SK-N-SH (cell line): ENCODE measurements around the gene SLC35F5. TPM values are rescaled to one million over a fixed set of nuclear protein-coding genes. Genes with fewer than 3 reads are reported as not detected.

Source experiments
- CTCF ChIA-PET: fragments of 300-600, 350-600 bp; formaldehyde crosslinking; extraction: SDS; loops from one replicate; lab custom pipeline; 2021; lab: Yijun Ruan, JAX
- POLR2A ChIA-PET: fragments of 350-600 bp; sonication (Branson Sonifier 250); formaldehyde crosslinking; extraction: SDS; loops from one replicate; lab custom pipeline; 2020; ENCODE audit warnings: antibody characterized with exemption, inconsistent platforms; lab: Yijun Ruan, JAX
- DNase-seq: peaks from one replicate; pipeline ENCODE4 v3.0.0; 2012
- H2AFZ ChIP-seq: fragments of 200-600 bp; sonication (generic); 2 replicates; pipeline ENCODE4 v1.8.1; 2016; ENCODE audit warnings: antibody characterized with exemption, mild to moderate bottlenecking, low read depth
- H3F3A ChIP-seq: fragments of 200-600 bp; sonication (generic); replicated peaks from 2 replicates; pipeline ENCODE3; 2016; ENCODE audit warnings: antibody characterized with exemption, mild to moderate bottlenecking; ENCODE audit not compliant: insufficient read depth
- H3K27ac ChIP-seq, 2 experiments: fragments of 200-500 bp in 1 of 2; fragments of 200-600 bp in 1 of 2; sonication (Bioruptor generic) in 1 of 2; sonication (generic), shearing (Covaris generic) in 1 of 2; 2 replicates each; pipeline versions ENCODE4 v1.5.1 to v1.6.1; 2014 to 2016; ENCODE audit warnings: low read depth in 2 of 2, inconsistent platforms in 1 of 2, low read length in 1 of 2, mild to moderate bottlenecking in 1 of 2, mixed read lengths in 1 of 2
- H3K27me3 ChIP-seq: fragments of 200-600 bp; sonication (generic), shearing (Covaris generic); 2 replicates; pipeline ENCODE4 v1.6.1; 2016; ENCODE audit warnings: mixed run types; ENCODE audit not compliant: insufficient read depth
- H3K36me3 ChIP-seq, 2 experiments: fragments of 200-500 bp in 1 of 2; fragments of 200-600 bp in 1 of 2; sonication (Bioruptor generic) in 1 of 2; sonication (generic) in 1 of 2; replicated peaks in 1 of 2; 2 replicates each; pipeline versions ENCODE3 to v1.5.1; 2014 to 2016; ENCODE audit warnings: low read length in 1 of 2, mild to moderate bottlenecking in 1 of 2; ENCODE audit not compliant: insufficient read depth in 2 of 2, control insufficient read depth in 1 of 2
- H3K4me1 ChIP-seq, 2 experiments: fragments of 200-500 bp in 1 of 2; fragments of 200-600 bp in 1 of 2; sonication (Bioruptor generic) in 1 of 2; sonication (generic), shearing (Covaris generic) in 1 of 2; 2 replicates each; pipeline versions ENCODE4 v1.5.1 to v1.6.1; 2014 to 2016; ENCODE audit warnings: low read depth in 1 of 2, low read length in 1 of 2, mixed run types in 1 of 2; ENCODE audit not compliant: insufficient read depth in 2 of 2, control insufficient read depth in 1 of 2
- H3K4me2 ChIP-seq: fragments of 200-600 bp; sonication (generic), shearing (Covaris generic); 2 replicates; pipeline ENCODE4 v1.6.1; 2017; ENCODE audit warnings: mixed run types
- H3K4me3 ChIP-seq, 2 experiments: fragments of 200-500 bp in 1 of 2; fragments of 200-600 bp in 1 of 2; sonication (Bioruptor generic) in 1 of 2; sonication (generic), shearing (Covaris generic) in 1 of 2; 2 replicates each; pipeline versions ENCODE4 v1.5.1 to v1.8.1; 2014 to 2016; ENCODE audit warnings: low read depth in 2 of 2, inconsistent platforms in 1 of 2, low read length in 1 of 2, mild to moderate bottlenecking in 1 of 2, mixed read lengths in 1 of 2, moderate library complexity in 1 of 2
- H3K79me2 ChIP-seq: fragments of 200-600 bp; sonication (generic); 2 replicates; pipeline ENCODE4 v1.8.1; 2017; ENCODE audit warnings: mild to moderate bottlenecking; ENCODE audit not compliant: insufficient read depth
- H3K9ac ChIP-seq: fragments of 200-600 bp; sonication (generic); 2 replicates; pipeline ENCODE4 v1.6.1; 2017; ENCODE audit warnings: mixed run types
- H3K9me2 ChIP-seq: fragments of 200-600 bp; sonication (generic); 2 replicates; pipeline ENCODE4 v1.6.1; 2017; ENCODE audit warnings: mixed run types
- H3K9me3 ChIP-seq: fragments of 200-600 bp; sonication (generic); 2 replicates; pipeline ENCODE4 v1.6.1; 2017; ENCODE audit warnings: mixed run types, mild to moderate bottlenecking, moderate library complexity
- H4K20me1 ChIP-seq: fragments of 200-600 bp; sonication (generic); 2 replicates; pipeline ENCODE4 v1.6.1; 2017; ENCODE audit warnings: mild to moderate bottlenecking, mixed run types; ENCODE audit not compliant: insufficient read depth
- CHD2 ChIP-seq: fragments of 150-350 bp; IDR thresholded peaks from 2 replicates; pipeline ENCODE4 v1.6.1; 2018; ENCODE audit warnings: low read length; ENCODE audit not compliant: partially characterized antibody
- ELF1 ChIP-seq: IDR thresholded peaks from 2 replicates; pipeline ENCODE4 v1.4.0; 2012
- FOXJ3 ChIP-seq: sonication (generic); formaldehyde crosslinking; IDR thresholded peaks from 2 replicates; pipeline ENCODE4 v1.5.1; 2020; ENCODE audit warnings: mild to moderate bottlenecking, missing genetic modification reagents
- MXI1 ChIP-seq: IDR thresholded peaks from 2 replicates; pipeline ENCODE4 v1.6.1; 2012; ENCODE audit warnings: mild to moderate bottlenecking, low read depth, low read length, improper control_type of control experiment
- NRF1 ChIP-seq: IDR thresholded peaks from 2 replicates; pipeline ENCODE4 v1.6.1; 2012; ENCODE audit warnings: low read depth, mild to moderate bottlenecking, low read length
- POLR2AphosphoS5 ChIP-seq: IDR thresholded peaks from 2 replicates; pipeline ENCODE4 v1.6.1; 2012; ENCODE audit warnings: low read depth, low read length
- RAD21 ChIP-seq: IDR thresholded peaks from 2 replicates; pipeline ENCODE4 v1.6.1; 2012; ENCODE audit warnings: mild to moderate bottlenecking, low read length
- RCOR1 ChIP-seq: fragments of 150-350 bp; IDR thresholded peaks from 2 replicates; pipeline ENCODE4 v1.6.1; 2017; ENCODE audit warnings: antibody characterized with exemption, low read length
- TEAD4 ChIP-seq: IDR thresholded peaks from 2 replicates; pipeline ENCODE4 v1.4.0; 2012; ENCODE audit warnings: mild to moderate bottlenecking, borderline replicate concordance; ENCODE audit not compliant: insufficient read depth
- WGBS: methylation state at CpG from one replicate; pipeline ENCODE4 v1.1.6; 2017; ENCODE audit warnings: low lambda C conversion rate; 5-methylcytosine and 5-hydroxymethylcytosine counted together
- polyA plus RNA-seq, 3 experiments: library from polyadenylated mRNA; depleted of rRNA; stranded (reverse); fragments of >200 nt; gene quantifications; 2 replicates each; pipeline ENCODE4 v1.2.3, GENCODE V29; 2012
- TF ChIP-seq, protein P1 (sequence below): IDR thresholded peaks from 2 replicates; pipeline ENCODE4 v1.4.0; 2012; ENCODE audit warnings: low read depth
- TF ChIP-seq, protein P2 (sequence below): IDR thresholded peaks from 2 replicates; pipeline ENCODE4 v1.6.1; 2012; ENCODE audit warnings: mild to moderate bottlenecking, low read depth, low read length, moderate library complexity
- TF ChIP-seq, protein P3 (sequence below): IDR thresholded peaks from 2 replicates; pipeline ENCODE4 v1.4.0; 2012; ENCODE audit warnings: low read depth, borderline replicate concordance

SLC35F5 gene
- polyA plus RNA-seq, 1 of the 3 experiments (the other 2 are of a cell fraction): 16.8 TPM

DNA sequence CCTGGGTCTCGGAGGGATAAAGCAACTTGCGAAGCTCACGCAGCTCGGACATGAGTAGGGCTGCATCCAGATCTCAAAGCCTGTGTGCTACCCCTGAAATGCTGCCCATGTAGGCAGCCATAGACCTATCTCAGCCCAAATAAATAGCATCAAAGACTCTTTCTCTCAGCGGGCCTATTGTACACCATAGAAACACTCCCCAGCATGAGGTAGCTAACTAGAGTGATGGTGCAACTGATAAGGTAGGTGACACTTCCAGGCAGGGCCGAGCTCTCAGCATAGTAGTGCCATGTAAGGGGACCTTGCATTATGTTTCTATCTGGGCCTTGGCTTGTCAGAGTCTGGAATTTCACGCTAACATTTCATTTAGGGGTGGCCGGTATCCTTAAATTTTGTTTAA is 77.0 kb downstream of the SLC35F5 start:
- POLR2A ChIA-PET: no interaction called here
- peaks cover 7% of the 10 kb centered on the region; the same call in 1 of the 2 replicates for H3K27me3 ChIP-seq
- no peak overlapping the region for H3K4me3 ChIP-seq
- no peaks in the 10 kb centered on the region for H3K4me1 ChIP-seq
- no peak overlapping the region for H2AFZ ChIP-seq
- H3K9ac ChIP-seq: no peak overlapping the region
- TF ChIP-seq, protein P1, sequence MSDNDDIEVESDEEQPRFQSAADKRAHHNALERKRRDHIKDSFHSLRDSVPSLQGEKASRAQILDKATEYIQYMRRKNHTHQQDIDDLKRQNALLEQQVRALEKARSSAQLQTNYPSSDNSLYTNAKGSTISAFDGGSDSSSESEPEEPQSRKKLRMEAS: no peak
- TF ChIP-seq RAD21: no peak
- TF ChIP-seq, protein P2, sequence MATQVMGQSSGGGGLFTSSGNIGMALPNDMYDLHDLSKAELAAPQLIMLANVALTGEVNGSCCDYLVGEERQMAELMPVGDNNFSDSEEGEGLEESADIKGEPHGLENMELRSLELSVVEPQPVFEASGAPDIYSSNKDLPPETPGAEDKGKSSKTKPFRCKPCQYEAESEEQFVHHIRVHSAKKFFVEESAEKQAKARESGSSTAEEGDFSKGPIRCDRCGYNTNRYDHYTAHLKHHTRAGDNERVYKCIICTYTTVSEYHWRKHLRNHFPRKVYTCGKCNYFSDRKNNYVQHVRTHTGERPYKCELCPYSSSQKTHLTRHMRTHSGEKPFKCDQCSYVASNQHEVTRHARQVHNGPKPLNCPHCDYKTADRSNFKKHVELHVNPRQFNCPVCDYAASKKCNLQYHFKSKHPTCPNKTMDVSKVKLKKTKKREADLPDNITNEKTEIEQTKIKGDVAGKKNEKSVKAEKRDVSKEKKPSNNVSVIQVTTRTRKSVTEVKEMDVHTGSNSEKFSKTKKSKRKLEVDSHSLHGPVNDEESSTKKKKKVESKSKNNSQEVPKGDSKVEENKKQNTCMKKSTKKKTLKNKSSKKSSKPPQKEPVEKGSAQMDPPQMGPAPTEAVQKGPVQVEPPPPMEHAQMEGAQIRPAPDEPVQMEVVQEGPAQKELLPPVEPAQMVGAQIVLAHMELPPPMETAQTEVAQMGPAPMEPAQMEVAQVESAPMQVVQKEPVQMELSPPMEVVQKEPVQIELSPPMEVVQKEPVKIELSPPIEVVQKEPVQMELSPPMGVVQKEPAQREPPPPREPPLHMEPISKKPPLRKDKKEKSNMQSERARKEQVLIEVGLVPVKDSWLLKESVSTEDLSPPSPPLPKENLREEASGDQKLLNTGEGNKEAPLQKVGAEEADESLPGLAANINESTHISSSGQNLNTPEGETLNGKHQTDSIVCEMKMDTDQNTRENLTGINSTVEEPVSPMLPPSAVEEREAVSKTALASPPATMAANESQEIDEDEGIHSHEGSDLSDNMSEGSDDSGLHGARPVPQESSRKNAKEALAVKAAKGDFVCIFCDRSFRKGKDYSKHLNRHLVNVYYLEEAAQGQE: no peak
- no peak for TF ChIP-seq FOXJ3 (CRISPR knock-in tag)
- TF ChIP-seq, protein P3, sequence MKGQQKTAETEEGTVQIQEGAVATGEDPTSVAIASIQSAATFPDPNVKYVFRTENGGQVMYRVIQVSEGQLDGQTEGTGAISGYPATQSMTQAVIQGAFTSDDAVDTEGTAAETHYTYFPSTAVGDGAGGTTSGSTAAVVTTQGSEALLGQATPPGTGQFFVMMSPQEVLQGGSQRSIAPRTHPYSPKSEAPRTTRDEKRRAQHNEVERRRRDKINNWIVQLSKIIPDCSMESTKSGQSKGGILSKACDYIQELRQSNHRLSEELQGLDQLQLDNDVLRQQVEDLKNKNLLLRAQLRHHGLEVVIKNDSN: no peak
- TF ChIP-seq ELF1: no peak
- TF ChIP-seq MXI1: no peak
- no peak for TF ChIP-seq NRF1
- no peak for TF ChIP-seq TEAD4
- no peak for TF ChIP-seq RCOR1
- H3F3A ChIP-seq: no peaks in the 10 kb centered on the region
- no peak overlapping the region for H3K27ac ChIP-seq
- no peak for DNase-seq
- CTCF ChIA-PET: interaction anchor here (0.7 to 1.4 kb wide), 2 partner anchors 16 to 21 kb away, joined by 3 read pairs; no protein-coding TSS in a partner anchor
- no peaks in the 10 kb centered on the region for H3K36me3 ChIP-seq
- no peaks in the 10 kb centered on the region for H3K79me2 ChIP-seq
- H3K4me2 ChIP-seq: no peak overlapping the region
- no peaks in the 10 kb centered on the region for H3K9me3 ChIP-seq
- 56% methylated on average over 7 of the region's 8 CpGs for WGBS
- H4K20me1 ChIP-seq: no peaks in the 10 kb centered on the region
- H3K9me2 ChIP-seq: no peaks in the 10 kb centered on the region

DNA sequence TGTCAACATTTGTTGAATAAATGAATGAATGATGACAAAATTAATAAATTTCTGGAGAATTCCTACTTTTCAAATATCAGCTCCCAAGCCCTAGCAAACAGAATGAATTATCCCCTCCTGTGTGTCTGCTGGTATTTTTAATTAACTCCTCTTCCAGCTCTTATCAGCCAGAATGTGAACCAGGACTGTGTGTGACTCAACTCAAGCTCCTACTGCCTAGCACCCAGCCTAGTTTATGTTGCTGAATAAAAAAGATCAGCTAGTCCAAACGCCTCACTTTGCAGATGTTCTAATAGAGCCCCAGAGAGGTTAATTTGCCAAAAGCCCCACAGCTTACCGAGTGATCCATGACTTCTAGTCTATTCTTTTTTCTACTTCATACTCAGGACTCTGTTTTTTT is 79.1 kb downstream of the SLC35F5 start:
- ChIA-PET POLR2A (no interaction called here), CTCF (no interaction called here)
- no peak overlapping the region for H2AFZ ChIP-seq
- 7% methylated on average over 2 of the region's 2 CpGs for WGBS
- H3K4me2 ChIP-seq: no peak overlapping the region
- no peaks in the 10 kb centered on the region for H3K9me3 ChIP-seq
- peaks cover 7% of the 10 kb centered on the region; the same call in 1 of the 2 replicates for H3K27me3 ChIP-seq
- H3K9me2 ChIP-seq: no peaks in the 10 kb centered on the region
- DNase-seq: no peak
- no peaks in the 10 kb centered on the region for H3K79me2 ChIP-seq
- TF ChIP-seq POLR2AphosphoS5: no peak
- no peak for TF ChIP-seq CHD2
- no peaks in the 10 kb centered on the region for H3K36me3 ChIP-seq
- H3K4me1 ChIP-seq: no peaks in the 10 kb centered on the region
- H3K9ac ChIP-seq: no peak overlapping the region
- no peaks in the 10 kb centered on the region for H3F3A ChIP-seq
- H4K20me1 ChIP-seq: no peaks in the 10 kb centered on the region
- H3K27ac ChIP-seq: no peak overlapping the region
- no peak overlapping the region for H3K4me3 ChIP-seq
